GM23338 (cell line): ENCODE measurements around the gene PGPEP1. TPM values are rescaled to one million over a fixed set of nuclear protein-coding genes. Genes with fewer than 3 reads are reported as not detected.

Experiments
- ATAC-seq: fragments of 200-7000 bp; cut with Tn5 transposase; 3 replicates; pipeline ENCODE4 v1.9.1; 2020
- DNase-seq: peaks from one replicate; pipeline ENCODE4 v3.0.0-alpha.2; 2015; ENCODE audit warnings: low spot score
- H2AFZ ChIP-seq: fragments of 200-600 bp; sonication (generic); 2 replicates; pipeline ENCODE4 v1.8.0; 2016; ENCODE audit warnings: antibody characterized with exemption, mild to moderate bottlenecking, moderate library complexity
- H3F3A ChIP-seq: fragments of 200-600 bp; sonication (generic); replicated peaks from 2 replicates; pipeline ENCODE4 v1.8.0; 2017; ENCODE audit warnings: antibody characterized with exemption, mixed run types, low read depth
- H3K27ac ChIP-seq: fragments of 200-600 bp; sonication (generic); 2 replicates; pipeline ENCODE4 v1.6.1; 2016; ENCODE audit warnings: low read depth
- H3K27me3 ChIP-seq: fragments of 200-600 bp; sonication (generic); 2 replicates; pipeline ENCODE4 v1.8.0; 2016; ENCODE audit warnings: mild to moderate bottlenecking, mixed run types, moderate library complexity; ENCODE audit not compliant: insufficient read depth
- H3K36me3 ChIP-seq: fragments of 200-600 bp; sonication (generic); 2 replicates; pipeline ENCODE4 v1.8.0; 2016; ENCODE audit warnings: mild to moderate bottlenecking; ENCODE audit not compliant: insufficient read depth
- H3K4me1 ChIP-seq: fragments of 200-600 bp; sonication (generic); 2 replicates; pipeline ENCODE4 v1.8.0; 2016; ENCODE audit warnings: mild to moderate bottlenecking, moderate library complexity; ENCODE audit not compliant: insufficient read depth
- H3K4me2 ChIP-seq: fragments of 200-600 bp; sonication (generic); 2 replicates; pipeline ENCODE4 v1.7.1; 2017; ENCODE audit warnings: mixed run types
- H3K4me3 ChIP-seq: fragments of 200-600 bp; sonication (generic); 2 replicates; pipeline ENCODE4 v1.6.1; 2016; ENCODE audit warnings: mixed run types
- H3K79me2 ChIP-seq: fragments of 200-600 bp; sonication (generic); replicated peaks from 2 replicates; pipeline ENCODE4 v1.8.0; 2017; ENCODE audit warnings: mild to moderate bottlenecking; ENCODE audit not compliant: insufficient read depth
- H3K9me2 ChIP-seq: fragments of 200-600 bp; sonication (generic); 2 replicates; pipeline ENCODE4 v1.8.0; 2017; ENCODE audit not compliant: insufficient read depth
- H4K20me1 ChIP-seq: fragments of 200-600 bp; sonication (generic); replicated peaks from 2 replicates; pipeline ENCODE4 v1.8.0; 2017; ENCODE audit warnings: mild to moderate bottlenecking; ENCODE audit not compliant: insufficient read depth
- H3K27ac Mint-ChIP-seq: 2 replicates; pipeline ENCODE4 v1.8.0; 2020; ENCODE audit warnings: inconsistent platforms, mild to moderate bottlenecking, moderate library complexity, mixed read lengths
- H3K27me3 Mint-ChIP-seq: 3 replicates; pipeline ENCODE4 v1.8.0; 2022; ENCODE audit warnings: low read depth, mild to moderate bottlenecking, moderate library complexity, mixed read lengths, inconsistent platforms; ENCODE audit not compliant: insufficient read depth, poor library complexity
- H3K36me3 Mint-ChIP-seq: 3 replicates; pipeline ENCODE4 v1.8.0; 2021; ENCODE audit warnings: low read depth, mild to moderate bottlenecking, inconsistent platforms, moderate library complexity, mixed read lengths
- H3K4me1 Mint-ChIP-seq: 3 replicates; pipeline ENCODE4 v1.8.0; 2020; ENCODE audit warnings: mild to moderate bottlenecking, inconsistent platforms, mixed read lengths
- H3K4me3 Mint-ChIP-seq: 3 replicates; pipeline ENCODE4 v1.8.0; 2021; ENCODE audit warnings: moderate library complexity, mild to moderate bottlenecking, inconsistent platforms, mixed read lengths
- H3K9me3 Mint-ChIP-seq: 3 replicates; pipeline ENCODE4 v1.8.0; 2020; ENCODE audit warnings: moderate library complexity, mild to moderate bottlenecking, inconsistent platforms, mixed read lengths
- CREB1 ChIP-seq: fragments of 250-450 bp; sonication (Bioruptor Pico); IDR thresholded peaks from 2 replicates; pipeline ENCODE4 v1.5.0; 2020; ENCODE audit warnings: low read depth, mild to moderate bottlenecking, moderate library complexity
- CTCF ChIP-seq, 2 experiments: fragments of 200-600 bp in 1 of 2; sonication (generic) in 1 of 2; conservative IDR thresholded peaks; 2 replicates each; pipeline versions ENCODE4 v1.5.1 to v1.6.1; 2016 to 2017; ENCODE audit warnings: antibody characterized with exemption in 2 of 2, low read depth in 2 of 2, mild to moderate bottlenecking in 2 of 2, moderate library complexity in 1 of 2
- ETS1 ChIP-seq: IDR thresholded peaks from 2 replicates; pipeline ENCODE4 v1.6.1; 2016; ENCODE audit warnings: antibody characterized with exemption
- EZH2 ChIP-seq: fragments of 200-600 bp; sonication (generic); IDR thresholded peaks from one replicate; pipeline ENCODE4 v1.8.0; 2017; ENCODE audit warnings: antibody characterized with exemption, mild to moderate bottlenecking, low read depth; ENCODE audit not compliant: unreplicated experiment
- EZH2phosphoT487 ChIP-seq: fragments of 200-600 bp; sonication (generic); IDR thresholded peaks from one replicate; pipeline ENCODE4 v1.8.1; 2018; ENCODE audit warnings: antibody characterized with exemption; ENCODE audit not compliant: unreplicated experiment
- JUNB ChIP-seq: IDR thresholded peaks from one replicate; pipeline ENCODE4 v1.6.1; 2016; ENCODE audit warnings: antibody characterized with exemption; ENCODE audit not compliant: unreplicated experiment
- NANOG ChIP-seq: IDR thresholded peaks from 2 replicates; pipeline ENCODE4 v1.6.1; 2016; ENCODE audit warnings: antibody characterized with exemption, borderline replicate concordance
- POLR2AphosphoS5 ChIP-seq: IDR thresholded peaks from 2 replicates; pipeline ENCODE4 v1.6.1; 2016; ENCODE audit warnings: antibody characterized with exemption, low read depth
- REST ChIP-seq: IDR thresholded peaks from one replicate; pipeline ENCODE4 v1.6.1; 2018; ENCODE audit warnings: antibody characterized with exemption; ENCODE audit not compliant: unreplicated experiment
- STAT1 ChIP-seq: IDR thresholded peaks from one replicate; pipeline ENCODE4 v1.6.1; 2016; ENCODE audit warnings: antibody characterized with exemption; ENCODE audit not compliant: unreplicated experiment
- ZNF114 ChIP-seq: fragments of 250-450 bp; sonication (Bioruptor Pico); IDR thresholded peaks from 2 replicates; pipeline ENCODE4 v1.5.0; 2020; ENCODE audit warnings: mild to moderate bottlenecking, moderate library complexity
- ZNF331 ChIP-seq: fragments of 250-450 bp; sonication (Bioruptor Pico); IDR thresholded peaks from 2 replicates; pipeline ENCODE4 v1.5.0; 2020; ENCODE audit warnings: low read depth, mild to moderate bottlenecking, moderate library complexity
- polyA plus RNA-seq: library from polyadenylated mRNA; unstranded; fragments of >200 nt; fragmentation: Nextera tagmentation; extraction: Ambion mirVana; gene quantifications from 2 replicates; pipeline ENCODE4 v1.2.1, GENCODE V29; 2016
- total RNA-seq: library from RNA; depleted of rRNA; stranded (reverse); fragments of >200 nt; shearing (Covaris generic); gene quantifications from 2 replicates; pipeline ENCODE4 v1.2.3, GENCODE V29; 2014
- TF ChIP-seq, protein P1 (sequence below): fragments of 250-450 bp; sonication (Bioruptor Pico); IDR thresholded peaks from 2 replicates; pipeline ENCODE4 v1.5.0; 2020; ENCODE audit warnings: mild to moderate bottlenecking, moderate library complexity

The PGPEP1 gene
- total and polyA plus RNA-seq, 2 experiments from 2014 or later: 15.5 to 18.9 TPM

GRCh38 chr19:18306209-18306887, 34.0 kb upstream of the PGPEP1 start:
- ATAC-seq: no peak
- no peak overlapping the region; the same call in 2 of the 3 replicates for H3K4me3 Mint-ChIP-seq
- H3K79me2 ChIP-seq: no peaks in the 10 kb centered on the region

More at GRCh38 chr19:18306209-18306887, 34.0 kb upstream of the PGPEP1 start:
- H3K4me1 Mint-ChIP-seq: peaks cover 32% of the 10 kb centered on the region
- no peak overlapping the region for H3K4me2 ChIP-seq
- 0 out of 2 replicates have a peak overlapping the region, but pooled peaks have one; percentile 55 for H3K27ac ChIP-seq
- H2AFZ ChIP-seq: no peak overlapping the region
- H3K9me2 ChIP-seq: no peaks in the 10 kb centered on the region
- no peak overlapping the region for H3K4me3 ChIP-seq
- H3K27me3 ChIP-seq: no peaks in the 10 kb centered on the region
- DNase-seq: no peak
- TF ChIP-seq STAT1 (no peak), JUNB (no peak), NANOG (no peak), POLR2AphosphoS5 (no peak), REST (no peak), CREB1 (no peak), CTCF (conservative IDR thresholded peaks at IDR 0.05; ENCODE audit: low read depth in 2 of 2) (no peak), ETS1 (no peak), ZNF114 (no peak), EZH2phosphoT487 (no peak), EZH2 (no peak), ZNF331 (CRISPR knock-in tag) (no peak)
- TF ChIP-seq, protein P1, sequence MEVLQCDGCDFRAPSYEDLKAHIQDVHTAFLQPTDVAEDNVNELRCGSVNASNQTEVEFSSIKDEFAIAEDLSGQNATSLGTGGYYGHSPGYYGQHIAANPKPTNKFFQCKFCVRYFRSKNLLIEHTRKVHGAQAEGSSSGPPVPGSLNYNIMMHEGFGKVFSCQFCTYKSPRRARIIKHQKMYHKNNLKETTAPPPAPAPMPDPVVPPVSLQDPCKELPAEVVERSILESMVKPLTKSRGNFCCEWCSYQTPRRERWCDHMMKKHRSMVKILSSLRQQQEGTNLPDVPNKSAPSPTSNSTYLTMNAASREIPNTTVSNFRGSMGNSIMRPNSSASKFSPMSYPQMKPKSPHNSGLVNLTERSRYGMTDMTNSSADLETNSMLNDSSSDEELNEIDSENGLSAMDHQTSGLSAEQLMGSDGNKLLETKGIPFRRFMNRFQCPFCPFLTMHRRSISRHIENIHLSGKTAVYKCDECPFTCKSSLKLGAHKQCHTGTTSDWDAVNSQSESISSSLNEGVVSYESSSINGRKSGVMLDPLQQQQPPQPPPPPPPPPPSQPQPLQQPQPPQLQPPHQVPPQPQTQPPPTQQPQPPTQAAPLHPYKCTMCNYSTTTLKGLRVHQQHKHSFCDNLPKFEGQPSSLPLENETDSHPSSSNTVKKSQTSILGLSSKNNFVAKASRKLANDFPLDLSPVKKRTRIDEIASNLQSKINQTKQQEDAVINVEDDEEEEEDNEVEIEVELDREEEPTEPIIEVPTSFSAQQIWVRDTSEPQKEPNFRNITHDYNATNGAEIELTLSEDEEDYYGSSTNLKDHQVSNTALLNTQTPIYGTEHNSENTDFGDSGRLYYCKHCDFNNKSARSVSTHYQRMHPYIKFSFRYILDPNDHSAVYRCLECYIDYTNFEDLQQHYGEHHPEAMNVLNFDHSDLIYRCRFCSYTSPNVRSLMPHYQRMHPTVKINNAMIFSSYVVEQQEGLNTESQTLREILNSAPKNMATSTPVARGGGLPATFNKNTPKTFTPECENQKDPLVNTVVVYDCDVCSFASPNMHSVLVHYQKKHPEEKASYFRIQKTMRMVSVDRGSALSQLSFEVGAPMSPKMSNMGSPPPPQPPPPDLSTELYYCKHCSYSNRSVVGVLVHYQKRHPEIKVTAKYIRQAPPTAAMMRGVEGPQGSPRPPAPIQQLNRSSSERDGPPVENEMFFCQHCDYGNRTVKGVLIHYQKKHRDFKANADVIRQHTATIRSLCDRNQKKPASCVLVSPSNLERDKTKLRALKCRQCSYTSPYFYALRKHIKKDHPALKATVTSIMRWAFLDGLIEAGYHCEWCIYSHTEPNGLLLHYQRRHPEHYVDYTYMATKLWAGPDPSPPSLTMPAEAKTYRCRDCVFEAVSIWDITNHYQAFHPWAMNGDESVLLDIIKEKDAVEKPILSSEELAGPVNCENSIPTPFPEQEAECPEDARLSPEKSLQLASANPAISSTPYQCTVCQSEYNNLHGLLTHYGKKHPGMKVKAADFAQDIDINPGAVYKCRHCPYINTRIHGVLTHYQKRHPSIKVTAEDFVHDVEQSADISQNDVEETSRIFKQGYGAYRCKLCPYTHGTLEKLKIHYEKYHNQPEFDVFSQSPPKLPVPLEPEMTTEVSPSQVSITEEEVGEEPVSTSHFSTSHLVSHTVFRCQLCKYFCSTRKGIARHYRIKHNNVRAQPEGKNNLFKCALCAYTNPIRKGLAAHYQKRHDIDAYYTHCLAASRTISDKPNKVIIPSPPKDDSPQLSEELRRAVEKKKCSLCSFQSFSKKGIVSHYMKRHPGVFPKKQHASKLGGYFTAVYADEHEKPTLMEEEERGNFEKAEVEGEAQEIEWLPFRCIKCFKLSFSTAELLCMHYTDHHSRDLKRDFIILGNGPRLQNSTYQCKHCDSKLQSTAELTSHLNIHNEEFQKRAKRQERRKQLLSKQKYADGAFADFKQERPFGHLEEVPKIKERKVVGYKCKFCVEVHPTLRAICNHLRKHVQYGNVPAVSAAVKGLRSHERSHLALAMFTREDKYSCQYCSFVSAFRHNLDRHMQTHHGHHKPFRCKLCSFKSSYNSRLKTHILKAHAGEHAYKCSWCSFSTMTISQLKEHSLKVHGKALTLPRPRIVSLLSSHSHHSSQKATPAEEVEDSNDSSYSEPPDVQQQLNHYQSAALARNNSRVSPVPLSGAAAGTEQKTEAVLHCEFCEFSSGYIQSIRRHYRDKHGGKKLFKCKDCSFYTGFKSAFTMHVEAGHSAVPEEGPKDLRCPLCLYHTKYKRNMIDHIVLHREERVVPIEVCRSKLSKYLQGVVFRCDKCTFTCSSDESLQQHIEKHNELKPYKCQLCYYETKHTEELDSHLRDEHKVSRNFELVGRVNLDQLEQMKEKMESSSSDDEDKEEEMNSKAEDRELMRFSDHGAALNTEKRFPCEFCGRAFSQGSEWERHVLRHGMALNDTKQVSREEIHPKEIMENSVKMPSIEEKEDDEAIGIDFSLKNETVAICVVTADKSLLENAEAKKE (CRISPR knock-in tag): no peak
- peaks cover 3% of the 10 kb centered on the region; the same call in 1 of the 2 replicates for H3K36me3 ChIP-seq
- H3F3A ChIP-seq: peaks cover 42% of the 10 kb centered on the region
- peaks cover 27% of the 10 kb centered on the region for H3K36me3 Mint-ChIP-seq
- peaks cover 18% of the 10 kb centered on the region for H3K27me3 Mint-ChIP-seq
- no peaks in the 10 kb centered on the region for H3K9me3 Mint-ChIP-seq
- no peaks in the 10 kb centered on the region for H4K20me1 ChIP-seq
- H3K4me1 ChIP-seq: peaks cover 30% of the 10 kb centered on the region
- peak overlapping the region; percentile 80 for H3K27ac Mint-ChIP-seq
